RWPE2 (cell line): ENCODE measurements around the gene HEXIM1.

Experiments
- ATAC-seq: fragments of 200-7000 bp; cut with Tn5 transposase; 3 replicates; pipeline ENCODE4 v1.9.1; 2021; ENCODE audit warnings: low read depth
- DNase-seq: peaks from one replicate; pipeline ENCODE4 v3.0.0-alpha.2; 2020; ENCODE audit warnings: low spot score
- H3K27ac ChIP-seq: fragments of 450-650 bp; 2 replicates; pipeline ENCODE4 v1.5.1; 2017; ENCODE audit warnings: mild to moderate bottlenecking; ENCODE audit not compliant: poor library complexity, severe bottlenecking
- H3K27me3 ChIP-seq: fragments of 250-450 bp; sonication (Bioruptor Pico); 2 replicates; pipeline ENCODE4 v1.5.1; 2021; ENCODE audit warnings: mild to moderate bottlenecking, moderate library complexity; ENCODE audit not compliant: insufficient read depth, poor library complexity, severe bottlenecking
- H3K36me3 ChIP-seq: fragments of 250-450 bp; sonication (Bioruptor Pico); 2 replicates; pipeline ENCODE4 v1.5.1; 2020; ENCODE audit warnings: low read depth, mild to moderate bottlenecking, moderate library complexity
- H3K4me1 ChIP-seq: fragments of 250-450 bp; sonication (Bioruptor Pico); 2 replicates; pipeline ENCODE4 v1.5.1; 2021; ENCODE audit warnings: mild to moderate bottlenecking, moderate library complexity; ENCODE audit not compliant: insufficient read depth, poor library complexity, severe bottlenecking
- H3K4me3 ChIP-seq: fragments of 250-450 bp; sonication (Bioruptor Pico); 2 replicates; pipeline ENCODE4 v1.5.1; 2021; ENCODE audit warnings: mild to moderate bottlenecking, moderate library complexity; ENCODE audit not compliant: severe bottlenecking
- H3K9me3 ChIP-seq: fragments of 250-450 bp; sonication (Bioruptor Pico); 2 replicates; pipeline ENCODE4 v1.5.1; 2021; ENCODE audit warnings: mild to moderate bottlenecking, moderate library complexity; ENCODE audit not compliant: severe bottlenecking
- TF ChIP-seq, protein P1 (sequence below): fragments of 450-650 bp; IDR thresholded peaks from one replicate; pipeline ENCODE4 v1.5.1; 2017; ENCODE audit warnings: mild to moderate bottlenecking, moderate library complexity; ENCODE audit not compliant: poor library complexity, severe bottlenecking

The HEXIM1 gene

DNA sequence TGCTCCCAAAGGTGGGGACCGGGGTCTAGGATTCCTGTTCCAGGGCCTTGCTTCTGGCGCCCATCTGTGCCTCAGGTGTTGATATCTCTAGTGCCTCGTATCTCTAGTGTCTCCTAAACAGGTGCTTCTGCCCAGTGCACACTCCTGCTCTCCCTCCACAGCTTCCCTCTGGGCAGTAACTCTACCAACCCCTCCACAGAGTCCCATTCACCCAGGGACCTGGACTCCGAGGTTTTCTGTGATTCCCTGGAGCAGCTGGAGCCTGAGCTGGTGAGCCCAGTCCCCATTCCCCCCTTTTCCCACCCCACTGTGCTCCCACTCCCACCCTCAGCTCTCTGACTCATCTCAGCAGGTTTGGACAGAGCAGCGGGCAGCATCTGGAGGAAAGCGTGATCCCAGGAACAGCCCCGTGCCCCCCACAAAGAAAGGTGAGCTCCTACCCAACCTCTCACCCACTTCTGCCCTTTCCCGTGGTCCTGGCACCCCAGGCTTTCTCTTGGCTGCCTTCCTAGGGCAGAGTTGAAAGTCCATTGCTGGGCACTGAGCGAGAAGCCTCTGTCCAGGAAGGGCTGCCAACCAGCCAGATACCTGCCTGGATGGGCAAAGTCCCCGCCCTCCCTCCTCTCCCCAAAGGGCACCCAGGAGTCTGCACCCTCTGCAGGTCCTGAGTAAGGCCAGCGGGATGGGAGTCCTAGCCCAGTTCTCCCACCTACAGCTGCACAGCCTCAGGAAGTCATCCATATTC, 10.5 kb upstream of the HEXIM1 start:
- no peaks in the 10 kb centered on the region for H3K4me1 ChIP-seq
- H3K27ac ChIP-seq, result no peak overlapping the region
- H3K36me3 ChIP-seq, result no peaks in the 10 kb centered on the region
- no peaks in the 10 kb centered on the region for H3K9me3 ChIP-seq
- H3K4me3 ChIP-seq, result no peak overlapping the region
- DNase-seq (no peak), ATAC-seq (no peak)
- TF ChIP-seq, protein P1, sequence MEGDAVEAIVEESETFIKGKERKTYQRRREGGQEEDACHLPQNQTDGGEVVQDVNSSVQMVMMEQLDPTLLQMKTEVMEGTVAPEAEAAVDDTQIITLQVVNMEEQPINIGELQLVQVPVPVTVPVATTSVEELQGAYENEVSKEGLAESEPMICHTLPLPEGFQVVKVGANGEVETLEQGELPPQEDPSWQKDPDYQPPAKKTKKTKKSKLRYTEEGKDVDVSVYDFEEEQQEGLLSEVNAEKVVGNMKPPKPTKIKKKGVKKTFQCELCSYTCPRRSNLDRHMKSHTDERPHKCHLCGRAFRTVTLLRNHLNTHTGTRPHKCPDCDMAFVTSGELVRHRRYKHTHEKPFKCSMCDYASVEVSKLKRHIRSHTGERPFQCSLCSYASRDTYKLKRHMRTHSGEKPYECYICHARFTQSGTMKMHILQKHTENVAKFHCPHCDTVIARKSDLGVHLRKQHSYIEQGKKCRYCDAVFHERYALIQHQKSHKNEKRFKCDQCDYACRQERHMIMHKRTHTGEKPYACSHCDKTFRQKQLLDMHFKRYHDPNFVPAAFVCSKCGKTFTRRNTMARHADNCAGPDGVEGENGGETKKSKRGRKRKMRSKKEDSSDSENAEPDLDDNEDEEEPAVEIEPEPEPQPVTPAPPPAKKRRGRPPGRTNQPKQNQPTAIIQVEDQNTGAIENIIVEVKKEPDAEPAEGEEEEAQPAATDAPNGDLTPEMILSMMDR, result no peak
- H3K27me3 ChIP-seq, result no peaks in the 10 kb centered on the region

DNA sequence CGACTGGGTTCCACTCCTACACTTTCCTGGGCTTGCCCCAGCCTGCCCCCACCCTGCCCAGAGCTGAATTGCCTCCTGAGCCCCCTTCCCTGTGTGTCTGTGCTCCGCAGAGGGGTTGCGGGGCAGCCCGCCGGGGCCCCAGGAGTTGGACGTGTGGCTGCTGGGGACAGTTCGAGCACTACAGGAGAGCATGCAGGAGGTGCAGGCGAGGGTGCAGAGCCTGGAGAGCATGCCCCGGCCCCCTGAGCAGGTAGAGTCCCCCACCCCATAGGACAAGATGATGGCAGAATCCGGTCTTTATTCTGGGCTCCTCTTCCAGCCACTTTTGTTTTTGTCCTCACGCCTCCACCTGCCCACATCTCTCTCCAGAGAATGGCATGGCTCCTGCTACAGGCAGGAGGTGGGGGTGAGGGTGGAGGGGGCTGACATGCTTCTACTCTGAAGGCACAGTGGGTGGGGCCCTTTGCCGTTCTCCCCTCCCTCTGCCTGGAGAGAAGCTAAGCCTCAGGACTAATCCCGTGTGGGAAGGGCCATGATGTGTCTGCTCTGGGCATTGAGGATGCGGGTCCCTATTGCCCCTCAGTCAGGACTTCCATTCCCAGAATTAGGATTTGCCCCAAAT, 9.3 kb upstream of the HEXIM1 start:
- no peak for ATAC-seq
- TF ChIP-seq, protein P1, result no peak
- Histone ChIP-seq H3K9me3 (no peaks in the 10 kb centered on the region), H3K4me3 (no peak overlapping the region), H3K27ac (no peak overlapping the region), H3K4me1 (peaks cover 5% of the 10 kb centered on the region), H3K36me3 (no peaks in the 10 kb centered on the region), H3K27me3 (no peaks in the 10 kb centered on the region)
- DNase-seq, result no peak

DNA sequence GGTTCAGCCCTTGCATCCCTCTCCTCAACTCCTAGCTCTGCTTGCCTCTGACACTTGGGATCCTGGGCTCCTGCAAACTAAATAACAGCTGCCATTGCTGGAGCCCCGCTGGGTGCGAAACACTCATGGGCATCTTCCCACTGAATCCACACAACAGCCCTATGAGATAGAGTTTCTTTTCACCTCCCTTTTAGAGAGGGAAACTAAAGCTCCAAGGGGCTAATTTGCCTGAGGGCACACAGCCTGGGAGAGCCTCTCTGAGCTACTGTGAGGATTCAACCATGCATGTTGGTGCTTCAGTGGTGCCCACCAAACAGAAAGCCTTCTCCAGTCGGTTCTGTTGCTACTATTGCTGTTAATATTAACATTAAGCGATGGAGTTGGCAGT, 8.7 kb upstream of the HEXIM1 start:
- ATAC-seq (no peak), DNase-seq (no peak)
- no peaks in the 10 kb centered on the region for H3K27me3 ChIP-seq
- no peak overlapping the region for H3K4me3 ChIP-seq
- H3K4me1 ChIP-seq, result peaks cover 6% of the 10 kb centered on the region
- TF ChIP-seq, protein P1, result no peak
- H3K36me3 ChIP-seq, result no peaks in the 10 kb centered on the region
- no peak overlapping the region for H3K27ac ChIP-seq
- H3K9me3 ChIP-seq, result no peaks in the 10 kb centered on the region

DNA sequence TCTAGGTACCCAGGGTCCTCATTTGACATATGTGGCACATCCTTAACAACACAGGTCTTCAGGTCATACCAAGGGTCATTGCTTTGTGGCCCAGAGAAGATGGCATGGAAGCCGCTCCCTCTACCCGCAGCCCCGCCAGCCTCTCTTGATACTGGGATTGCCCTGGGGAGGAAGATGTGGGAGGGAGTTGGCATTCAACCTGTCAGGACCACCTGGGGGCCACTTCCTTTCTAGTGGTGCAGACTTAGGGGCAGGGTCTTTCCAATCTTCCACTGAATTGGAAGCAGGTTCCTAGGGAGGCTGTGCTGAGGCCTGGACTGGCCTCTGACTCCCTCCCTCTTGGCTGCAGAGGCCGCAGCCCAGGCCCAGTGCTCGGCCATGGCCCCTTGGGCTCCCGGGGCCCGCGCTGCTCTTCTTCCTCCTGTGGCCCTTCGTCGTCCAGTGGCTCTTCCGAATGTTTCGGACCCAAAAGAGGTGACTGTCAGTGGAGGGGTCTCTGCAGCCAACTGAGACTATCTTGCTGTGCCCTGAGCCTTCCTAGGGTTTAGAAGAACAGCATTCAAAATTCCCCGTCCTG, 5.1 kb upstream of the HEXIM1 start:
- no peak for ATAC-seq
- H3K27me3 ChIP-seq, result no peaks in the 10 kb centered on the region
- no peaks in the 10 kb centered on the region for H3K9me3 ChIP-seq
- peak overlapping the region; percentile 44 for H3K27ac ChIP-seq
- peaks cover 11% of the 10 kb centered on the region for H3K4me1 ChIP-seq
- no peak for DNase-seq
- no peaks in the 10 kb centered on the region for H3K36me3 ChIP-seq
- H3K4me3 ChIP-seq, result no peak overlapping the region
- TF ChIP-seq, protein P1, result no peak
